DMS153 (cell line): ENCODE measurements around the gene HPSE2.
"Not testable (repeated sequence)": the region's sequence is repeated elsewhere in the genome, so short reads cannot be mapped to it uniquely, and the experiment has no call there.

Experiments
- DNase-seq: peaks from one replicate; lab custom pipeline; 2025; lab: John Stamatoyannopoulos, UW

Gene HPSE2

GRCh38 chr10:99235658-99236626 is at the start of gene HPSE2:
Gene HPSE2, minus strand, starts transcription at chr10:99235852.
- no peak for DNase-seq

- no peak for DNase-seq
Measured at GRCh38 chr10:99280472-99280871, 44.8 kb upstream of the HPSE2 start.

GRCh38 chr10:99279626-99280111 is 44.0 kb upstream of the HPSE2 start:
- peak; percentile 10 for DNase-seq

- peak; percentile 16 for DNase-seq
Measured at GRCh38 chr10:99276848-99277486, 41.3 kb upstream of the HPSE2 start.

GRCh38 chr10:99266383-99266782 is 30.7 kb upstream of the HPSE2 start:
- DNase-seq = peak; percentile 82

GRCh38 chr10:99248824-99249223 is 13.2 kb upstream of the HPSE2 start:
- DNase-seq = no peak

GRCh38 chr10:99247893-99248292 is 12.2 kb upstream of the HPSE2 start:
- DNase-seq = not testable (repeated sequence)

- DNase-seq = no peak
Measured at GRCh38 chr10:99236627-99237309, 1.1 kb upstream of the HPSE2 start.

GRCh38 chr10:99234791-99235657 is 628 bp downstream of the HPSE2 start:
- no peak for DNase-seq

- no peak for DNase-seq
Measured at GRCh38 chr10:99234041-99234790, 1.4 kb downstream of the HPSE2 start.

- DNase-seq = no peak
Measured at GRCh38 chr10:99233689-99234037, 2.0 kb downstream of the HPSE2 start.

- no peak for DNase-seq
Measured at GRCh38 chr10:99233000-99233688, 2.5 kb downstream of the HPSE2 start.

GRCh38 chr10:99232360-99232999 is 3.2 kb downstream of the HPSE2 start:
- DNase-seq = no peak

- no peak for DNase-seq
Measured at GRCh38 chr10:99224766-99225165, 10.9 kb downstream of the HPSE2 start.

GRCh38 chr10:99207340-99207739 is 28.3 kb downstream of the HPSE2 start:
- no peak for DNase-seq

GRCh38 chr10:99203310-99203709 is 32.3 kb downstream of the HPSE2 start:
- DNase-seq = no peak

- no peak for DNase-seq
Measured at GRCh38 chr10:99172950-99173349, 62.7 kb downstream of the HPSE2 start.

- peak; percentile 7 for DNase-seq
Measured at GRCh38 chr10:99172128-99172738, 63.4 kb downstream of the HPSE2 start.

- no peak for DNase-seq
Measured at GRCh38 chr10:99170116-99170675, 65.5 kb downstream of the HPSE2 start.
